Activated CD4-positive, CD25-positive, alpha-beta regulatory T cell treated with anti-CD3 and anti-CD28 coated beads, Interleukin-2, amount 50 U/mL, for 16 hours (primary cell): ENCODE results near the gene MYBL2.
"Not testable (repeated sequence)": the region's sequence is repeated elsewhere in the genome, so short reads cannot be mapped to it uniquely, and the experiment has no call there.

Experiments used
- DNase-seq: peaks from one replicate; pipeline ENCODE4 v3.0.0-alpha.2; 2020; ENCODE audit warnings: low read depth, low spot score

MYBL2 gene

DNA sequence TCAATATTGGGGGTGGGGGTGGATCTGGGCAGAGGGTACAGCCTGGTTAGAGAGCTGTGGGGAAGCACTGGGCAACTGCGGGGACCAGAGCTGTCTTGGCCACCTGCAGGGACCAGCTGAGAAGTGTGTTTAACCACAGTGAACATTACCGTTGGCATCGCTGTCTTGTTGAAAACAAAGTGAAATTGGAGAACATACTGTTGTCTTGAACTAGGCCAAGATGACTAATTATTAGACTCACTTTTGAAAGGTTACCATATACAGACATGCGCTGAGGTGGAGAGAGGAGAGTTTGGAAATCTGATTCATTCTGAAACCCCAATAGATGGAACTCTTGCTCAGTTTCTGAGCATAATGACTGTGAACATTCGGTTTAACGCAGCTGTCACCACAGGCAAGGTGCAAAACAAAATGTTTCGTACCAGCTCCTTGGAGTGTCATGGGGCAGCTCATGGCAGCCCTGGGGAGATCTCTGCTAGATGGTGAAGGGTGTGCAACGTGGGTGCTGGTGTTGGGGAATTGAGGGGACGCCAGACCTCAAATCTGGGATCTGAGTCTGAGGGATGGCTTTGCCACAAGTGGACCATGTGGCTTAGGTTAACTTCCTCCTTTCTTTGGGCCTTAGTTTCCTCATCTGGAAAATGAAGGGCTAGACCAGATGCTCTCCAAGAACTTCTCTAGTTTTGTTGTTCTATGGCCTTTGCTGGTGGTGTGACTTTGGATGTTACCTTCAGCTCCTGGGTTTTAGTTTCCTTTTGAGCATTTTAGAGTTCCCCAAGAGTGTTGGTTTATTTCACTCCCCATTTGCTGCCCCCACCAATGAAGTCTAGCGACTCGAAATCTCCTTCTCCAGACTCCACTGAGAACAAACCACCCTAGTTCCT, 84.5 kb downstream of the MYBL2 start:
- DNase-seq: peak; percentile 36

DNA sequence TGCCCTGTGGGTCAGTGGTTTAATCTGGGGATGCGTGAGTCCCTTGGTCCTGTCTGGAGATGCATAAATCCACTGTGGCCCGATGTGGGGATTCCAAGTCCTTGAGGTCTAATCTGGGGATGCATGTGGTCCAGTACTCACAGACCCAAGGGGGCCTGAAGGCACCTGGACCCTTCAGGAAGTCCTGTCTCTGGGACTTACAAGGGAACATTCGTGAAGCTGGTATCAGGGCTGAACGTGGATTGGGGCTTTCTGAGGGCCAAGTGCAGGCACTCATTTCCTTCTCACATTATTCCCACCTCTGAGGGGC, 85.1 kb downstream of the MYBL2 start:
- no peak for DNase-seq

DNA sequence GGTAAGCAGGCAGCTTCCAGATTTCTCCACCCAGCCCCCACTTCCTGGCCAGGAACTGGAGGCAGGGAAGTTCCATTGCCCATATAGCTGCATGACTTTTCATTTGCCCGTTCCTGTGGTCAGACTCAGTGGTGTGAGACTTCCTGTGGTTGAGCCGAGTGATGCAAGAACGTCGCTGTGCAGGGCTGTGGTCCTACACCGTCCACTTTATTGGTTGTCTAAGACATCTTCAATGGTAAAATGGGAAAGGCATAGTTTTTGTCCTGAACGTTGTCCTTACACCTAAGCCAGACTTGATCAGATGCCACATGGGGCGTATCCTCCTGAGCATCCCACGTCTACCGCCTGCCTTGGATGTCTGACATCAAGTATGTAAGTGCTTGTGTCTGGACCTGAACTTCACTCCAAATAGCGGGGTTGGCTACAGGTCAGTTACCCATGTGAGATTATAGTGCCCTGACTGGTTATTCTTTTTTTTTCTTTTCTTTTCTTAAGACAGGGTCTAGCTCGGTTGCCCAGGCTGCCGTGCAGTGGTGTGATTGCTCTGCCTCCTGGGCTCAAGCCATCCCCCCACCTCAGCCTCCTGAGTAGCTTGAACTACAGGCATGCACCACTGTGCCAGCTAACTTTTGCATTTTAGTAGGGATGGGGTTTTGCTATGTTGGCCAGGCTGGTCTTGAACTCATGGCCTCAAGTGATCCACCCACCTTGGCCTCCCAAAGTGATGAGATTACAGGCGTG, 85.8 kb downstream of the MYBL2 start:
- DNase-seq: no peak

DNA sequence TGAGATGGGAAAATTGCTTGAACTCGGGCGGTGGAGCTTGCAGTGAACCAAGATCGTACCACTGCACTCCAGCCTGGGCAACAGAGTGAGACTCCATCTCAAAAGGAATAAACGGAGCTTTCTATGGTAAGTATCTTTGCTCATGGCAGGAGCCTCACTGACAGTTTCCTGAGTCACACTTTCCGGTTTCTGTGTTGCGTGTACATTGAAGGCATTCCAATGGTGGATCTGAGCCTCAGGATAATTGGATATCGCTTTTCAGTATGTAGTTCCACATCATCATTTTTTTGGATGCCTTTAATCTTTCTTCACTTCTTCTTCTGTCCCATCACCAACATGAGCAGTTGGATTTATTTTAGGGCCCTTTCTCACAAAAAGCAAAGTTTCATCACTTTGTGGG, 88.5 kb downstream of the MYBL2 start:
- DNase-seq: no peak

DNA sequence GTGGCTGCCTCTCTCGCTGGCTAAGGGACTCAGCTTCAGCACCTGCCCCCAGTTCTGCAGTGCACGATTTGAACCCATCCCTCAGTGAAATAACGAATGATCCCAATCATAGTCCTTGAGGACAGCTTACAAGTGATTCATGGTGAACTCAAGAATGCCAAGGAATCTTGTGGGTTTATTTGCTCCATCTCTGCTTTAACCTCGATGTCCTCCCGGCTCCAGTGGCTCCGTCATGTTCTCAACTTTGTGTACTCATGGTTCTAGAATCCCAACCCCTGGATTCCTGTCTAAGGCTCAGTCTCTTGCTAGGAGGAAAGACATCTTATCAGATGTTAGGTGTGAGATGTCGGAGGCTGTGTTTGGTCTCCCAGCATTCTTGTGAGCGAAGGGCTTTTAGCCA, 88.9 kb downstream of the MYBL2 start:
- no peak for DNase-seq

DNA sequence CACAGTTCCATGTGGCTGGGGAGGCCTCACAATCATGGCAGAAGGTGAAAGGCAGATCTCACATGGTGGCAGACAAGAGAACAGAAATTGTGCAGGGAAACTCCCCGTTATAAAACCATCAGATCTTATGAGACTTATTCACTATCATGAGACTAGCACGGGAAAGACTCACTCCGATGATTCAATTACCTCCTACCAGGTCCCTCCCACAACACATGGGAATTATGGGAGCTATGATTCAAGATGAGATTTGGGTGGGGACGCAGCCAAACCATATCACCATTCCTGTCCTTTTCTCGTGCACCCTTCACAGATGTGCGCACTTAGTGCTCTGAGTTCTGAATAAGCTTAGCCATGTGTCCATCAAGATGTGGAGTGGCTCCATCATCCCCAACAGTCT, 91.0 kb downstream of the MYBL2 start:
- DNase-seq: not testable (repeated sequence)

DNA sequence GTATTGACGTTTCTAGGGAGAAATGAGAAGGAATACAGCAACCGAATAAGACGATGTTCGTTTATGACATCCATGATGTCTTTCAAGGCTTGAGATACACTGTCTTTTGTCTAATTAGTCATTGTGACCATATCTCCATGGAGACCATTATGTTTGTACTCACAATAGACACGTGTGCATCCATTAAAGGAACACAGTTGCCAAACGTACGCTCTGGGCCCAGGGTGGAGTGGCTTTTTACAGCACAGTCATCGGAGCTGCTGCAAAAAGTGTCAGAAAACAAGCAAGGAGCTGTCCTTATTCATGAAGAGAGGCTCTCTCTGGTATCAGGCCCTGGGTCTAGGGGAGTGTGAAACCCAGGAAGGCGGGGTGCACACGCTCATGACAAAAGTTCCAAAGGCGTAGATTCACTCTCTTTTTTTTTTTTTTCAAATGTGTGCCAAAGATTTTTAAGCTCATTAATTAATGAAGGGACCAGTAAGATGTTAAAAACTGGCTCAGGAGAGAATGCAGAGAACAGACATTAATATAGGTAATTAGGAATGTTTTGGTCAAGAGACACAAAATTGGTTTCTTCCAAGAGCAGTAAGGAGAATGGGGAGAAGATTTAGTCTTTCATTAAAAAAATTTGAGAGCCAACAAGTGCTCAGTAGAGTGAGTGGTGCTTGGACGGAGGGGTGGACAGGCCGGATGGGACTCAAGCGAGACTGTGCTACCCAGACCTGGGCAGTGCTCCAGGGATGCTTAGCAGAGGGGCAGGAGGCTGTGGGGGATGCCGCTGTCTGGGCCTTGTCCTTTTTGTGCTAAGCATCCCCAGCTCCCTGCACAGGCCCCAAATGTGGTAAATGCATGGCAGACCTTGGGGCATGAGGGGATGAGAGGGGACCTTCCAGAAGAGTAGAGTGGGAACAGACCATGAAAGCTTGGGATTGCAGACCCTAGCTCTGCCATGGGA, 94.7 kb downstream of the MYBL2 start:
- no peak for DNase-seq

DNA sequence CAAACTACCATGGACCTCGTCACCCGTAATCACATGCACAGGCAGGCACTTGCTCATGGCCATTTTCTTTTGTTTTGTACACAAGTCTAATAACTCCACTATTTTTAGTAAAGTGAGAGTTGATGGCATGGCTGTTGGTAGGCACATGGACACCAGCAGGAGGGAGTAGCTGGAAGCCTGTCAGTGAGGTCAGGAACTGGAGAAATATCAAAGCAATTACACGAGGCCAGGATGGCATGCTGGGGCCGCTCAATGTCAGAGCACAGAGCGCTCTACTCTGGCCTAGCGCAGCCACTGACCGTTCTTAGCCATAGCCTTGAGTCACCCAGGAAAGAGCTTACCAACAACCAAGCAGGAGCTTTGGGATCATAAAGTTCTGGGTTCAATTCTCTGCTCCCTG, 96.0 kb downstream of the MYBL2 start:
- DNase-seq: no peak

DNA sequence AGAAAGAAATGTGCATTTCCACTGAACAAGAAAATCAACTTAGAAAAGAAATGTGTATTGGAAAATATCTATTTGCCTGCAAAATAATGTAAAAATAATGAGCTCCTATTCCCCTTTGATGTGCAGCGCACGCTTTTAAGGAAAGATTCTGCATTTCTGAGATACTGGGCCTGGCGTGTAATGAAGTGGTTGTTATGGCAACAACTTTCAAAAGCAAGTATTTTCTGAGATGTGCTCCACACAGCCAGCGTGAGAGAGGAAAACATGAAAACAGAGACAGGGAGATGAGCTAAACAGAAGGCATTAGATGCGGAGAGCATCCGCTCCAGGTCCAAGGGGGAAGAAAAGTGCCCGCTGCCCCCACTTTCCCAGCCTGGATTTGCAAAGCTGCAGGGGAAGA, 99.0 kb downstream of the MYBL2 start:
- no peak for DNase-seq
